ENCODE measurements around the gene WRAP53.

- no peak for TF ChIP-seq CTCF (IDR thresholded peaks at IDR 0.05)
- TF ChIP-seq EZH2 (IDR thresholded peaks at IDR 0.05; ENCODE audit: borderline replicate concordance, insufficient read depth, low read depth, low read length, poor library complexity, severe bottlenecking) = no peak
Measured at GRCh38 chr17:7702776-7703175, 14.5 kb downstream of the WRAP53 start.
